Stimulated activated CD4-positive, alpha-beta T cell treated with anti-CD3 and anti-CD28 coated beads, TNF-alpha, amount 100 ng/mL, for 48 hours (primary cell): Measurements from ENCODE around the gene CMKLR1.

Experiments used
- DNase-seq, 3 donors: peaks; one replicate each; pipeline ENCODE4 v3.0.0-alpha.2; 2020; ENCODE audit warnings: low read depth in 3 of 3

CMKLR1 gene

DNA sequence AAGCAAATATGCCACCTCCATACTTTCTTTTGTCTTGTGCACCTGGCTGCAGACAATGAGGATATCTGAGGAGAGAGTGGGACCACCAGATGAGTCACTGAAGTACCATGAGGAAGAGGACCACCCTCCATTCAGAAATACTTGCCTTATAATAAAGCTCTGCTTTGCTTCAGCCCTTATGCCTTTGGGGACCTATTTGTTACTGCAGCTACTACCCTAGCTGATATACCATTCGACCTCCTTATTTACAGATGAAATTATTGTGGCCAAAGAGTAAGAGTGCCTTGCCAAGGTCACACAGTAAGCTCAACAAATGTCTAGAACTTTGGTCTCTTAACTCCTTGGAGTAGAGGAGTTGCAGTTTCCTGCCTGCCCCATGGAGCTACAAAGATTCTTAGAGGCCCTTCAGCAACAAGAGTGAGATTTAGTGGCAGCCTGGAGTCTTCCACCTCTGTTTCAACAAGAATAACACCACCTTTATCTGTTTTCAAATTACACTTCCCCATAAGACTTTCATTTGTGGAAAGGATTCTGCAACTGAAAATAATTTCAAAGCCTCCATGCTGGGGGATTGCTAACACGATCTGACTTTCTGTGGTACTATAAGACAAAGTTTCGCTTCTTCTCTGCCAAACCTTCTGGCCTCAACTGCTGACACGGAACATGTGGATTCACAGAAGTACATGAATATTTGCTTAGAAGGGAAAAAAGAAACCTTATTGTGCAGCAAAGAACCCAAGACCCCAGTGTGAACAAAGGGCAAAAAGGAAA is 3.6 kb downstream of the CMKLR1 start:
- DNase-seq: no peak

DNA sequence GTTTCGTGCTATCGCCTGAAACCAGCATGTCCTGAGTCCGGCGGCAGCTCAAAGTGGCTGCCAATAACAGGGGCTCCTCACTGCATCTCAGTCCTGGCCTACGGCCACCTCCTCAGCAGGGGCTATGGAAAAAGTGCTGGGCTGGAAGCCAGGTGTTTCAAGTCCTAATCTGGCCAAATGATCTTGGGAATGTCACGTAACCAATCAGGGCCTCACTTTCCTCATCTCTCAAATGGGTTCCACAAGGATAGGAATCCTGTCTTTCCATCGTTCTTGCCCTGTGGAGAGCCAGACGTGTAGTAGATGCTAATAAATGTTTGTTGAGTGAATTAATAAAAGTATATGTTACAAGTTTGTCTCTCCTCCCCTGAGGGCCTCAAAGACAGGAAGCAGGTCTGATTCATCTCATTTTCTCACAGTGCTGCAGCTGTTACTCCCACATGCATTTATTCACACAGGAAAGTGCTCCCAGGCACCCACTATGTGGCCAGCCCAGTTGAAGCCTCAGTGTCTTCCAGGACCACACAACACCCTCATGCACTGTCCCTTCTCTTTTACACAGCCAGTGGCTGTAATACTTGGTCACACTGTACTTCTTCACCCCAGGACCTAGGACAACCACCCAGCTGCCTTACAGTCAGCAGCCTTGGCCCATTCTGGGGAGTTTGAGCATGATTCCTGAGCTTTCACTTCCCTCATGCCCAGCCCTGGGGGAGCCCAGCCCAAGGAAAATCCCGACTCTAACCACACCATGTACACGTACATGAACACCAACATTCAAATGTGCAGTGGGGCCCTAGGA is 5.0 kb downstream of the CMKLR1 start:
- no peak for DNase-seq

DNA sequence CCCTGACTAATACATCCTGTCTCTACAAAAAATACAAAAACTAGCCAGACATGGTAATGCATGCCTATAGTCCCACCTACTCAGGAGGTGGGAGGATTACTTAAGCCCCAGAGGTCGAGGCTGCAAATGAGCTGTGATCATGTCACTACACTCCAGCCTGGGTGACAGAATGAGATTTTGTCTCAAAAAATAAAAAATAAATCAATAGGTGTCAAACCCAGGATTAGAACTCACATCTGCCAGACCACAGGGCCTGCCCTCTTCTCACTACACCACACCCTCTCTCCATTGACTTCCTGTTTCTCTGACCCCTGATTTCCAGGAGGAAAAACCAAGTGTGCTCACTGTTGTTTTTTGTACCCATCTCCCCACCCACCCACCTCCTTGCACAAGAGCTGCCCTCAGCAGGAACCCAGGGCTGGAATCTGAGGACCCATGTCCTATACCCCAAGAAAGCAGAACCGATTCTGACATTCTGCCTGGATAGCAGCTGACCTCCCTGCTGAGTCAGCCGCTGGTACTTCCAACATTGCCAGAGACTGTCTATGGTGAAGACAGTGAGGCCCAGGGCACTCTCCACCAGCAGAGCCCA is 6.2 kb downstream of the CMKLR1 start:
- DNase-seq: no peak

DNA sequence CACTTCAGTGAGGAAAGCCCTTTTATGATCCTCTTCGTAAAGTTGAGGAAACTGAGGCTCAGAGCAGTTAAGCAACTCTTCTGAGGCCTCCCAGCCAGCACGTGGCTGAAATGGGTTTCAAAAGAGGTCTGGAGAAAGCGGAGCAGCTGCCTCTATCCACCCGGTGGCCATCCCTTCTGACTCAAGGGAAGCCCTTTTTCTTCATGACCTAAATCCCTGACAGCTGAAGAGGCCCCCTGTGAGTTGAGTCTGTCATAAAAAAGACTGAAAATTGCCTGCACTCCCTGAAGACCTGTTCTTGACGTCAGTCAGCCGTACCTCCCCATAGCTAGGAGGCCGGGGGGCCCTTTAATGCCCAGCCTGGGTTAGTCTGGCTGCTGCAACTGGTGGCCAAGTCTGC is 10.7 kb downstream of the CMKLR1 start:
- DNase-seq: no peak

DNA sequence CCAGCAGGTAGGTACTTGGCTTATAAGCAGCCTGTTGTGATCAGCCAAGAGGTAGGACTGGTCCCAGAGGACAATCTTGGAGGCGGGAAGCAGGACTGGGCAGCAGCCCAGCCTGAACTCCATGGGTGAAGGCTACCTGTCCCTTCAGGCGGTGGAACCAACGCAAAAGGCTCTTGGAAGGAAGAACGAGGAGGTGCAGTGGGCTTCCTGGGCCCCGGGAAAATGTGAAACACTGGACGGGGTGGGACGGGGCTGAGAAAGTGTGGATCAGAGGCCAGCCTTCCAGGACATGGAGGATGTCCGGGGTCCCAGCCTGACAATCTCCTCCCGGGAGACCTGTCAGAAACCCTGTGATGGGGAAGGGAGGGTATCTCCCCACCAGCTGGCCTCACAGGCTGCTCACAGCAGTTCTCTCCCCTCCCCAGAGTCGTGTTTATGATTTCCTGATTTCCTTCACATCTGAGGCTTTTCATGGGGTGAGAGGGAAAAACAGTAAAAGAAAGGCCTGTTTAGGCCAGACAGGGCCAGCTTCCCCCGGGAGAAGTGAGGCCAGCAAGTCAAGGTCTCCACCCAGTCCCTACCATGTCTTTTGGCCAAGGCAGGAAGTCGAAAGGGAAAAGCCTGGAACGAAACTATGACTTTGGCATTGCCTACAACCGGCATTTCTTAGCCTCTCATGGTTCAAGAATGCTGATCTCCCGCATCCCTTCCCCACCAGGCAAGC is 11.3 kb downstream of the CMKLR1 start:
- DNase-seq: no peak

DNA sequence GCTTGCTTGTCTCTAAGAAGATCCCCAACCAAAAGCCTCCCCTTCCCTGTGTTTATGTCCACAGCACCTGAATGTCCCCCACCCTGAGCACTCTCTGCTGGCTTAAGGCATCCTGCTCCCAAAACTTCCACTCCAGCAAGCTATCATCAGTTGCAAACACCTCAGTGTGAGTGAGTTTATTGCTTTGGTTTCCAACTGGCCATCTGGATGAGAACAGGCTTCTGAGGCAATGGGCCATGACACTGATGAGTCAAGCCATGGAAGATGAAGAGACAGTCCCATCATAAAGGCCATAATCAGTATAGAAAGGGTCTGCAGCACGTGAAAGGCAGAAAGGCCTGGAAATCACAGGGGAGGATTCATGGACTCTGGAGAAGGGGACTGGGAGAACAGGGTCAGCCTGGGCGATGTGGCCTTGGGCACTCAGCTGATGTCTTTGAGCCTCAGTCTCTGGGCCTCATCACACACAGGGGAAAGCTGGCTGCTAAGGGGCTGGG is 12.8 kb downstream of the CMKLR1 start:
- DNase-seq: no peak

DNA sequence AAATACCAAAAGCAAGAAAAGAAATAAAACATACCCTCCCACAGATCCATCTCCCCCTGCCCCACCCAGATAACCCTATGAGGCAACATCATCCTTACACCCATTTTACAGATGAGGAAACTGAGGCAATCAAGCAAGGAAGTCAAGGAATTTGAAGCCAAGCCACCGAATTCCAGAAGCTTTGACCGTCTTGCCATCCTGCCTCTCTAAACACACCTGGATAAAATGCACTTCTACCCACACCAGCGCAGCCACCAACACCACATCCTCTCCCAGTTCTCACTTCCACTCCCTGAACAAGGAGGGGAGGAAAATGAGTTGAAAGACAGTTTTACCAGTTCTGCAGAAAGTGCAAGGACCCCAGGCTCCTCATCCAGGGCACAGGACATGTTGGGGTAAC is 13.6 kb downstream of the CMKLR1 start:
- DNase-seq: no peak

DNA sequence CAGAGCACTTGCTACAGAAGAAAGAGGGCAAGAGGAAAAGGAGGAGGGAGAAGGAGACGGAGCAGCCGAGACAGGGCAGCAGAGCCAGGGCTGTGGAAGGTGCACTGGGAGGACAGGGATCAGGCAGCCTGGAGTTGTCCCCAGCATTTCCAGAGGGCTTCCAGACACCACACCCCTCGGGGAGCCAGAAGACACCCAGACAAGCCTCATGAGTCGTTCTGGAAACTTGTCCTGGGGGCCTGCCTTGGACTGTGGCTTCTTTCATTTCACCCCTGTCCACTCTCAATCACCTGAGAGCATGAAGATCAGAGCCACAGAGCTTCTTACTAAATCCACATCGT is 14.1 kb downstream of the CMKLR1 start:
- no peak for DNase-seq

DNA sequence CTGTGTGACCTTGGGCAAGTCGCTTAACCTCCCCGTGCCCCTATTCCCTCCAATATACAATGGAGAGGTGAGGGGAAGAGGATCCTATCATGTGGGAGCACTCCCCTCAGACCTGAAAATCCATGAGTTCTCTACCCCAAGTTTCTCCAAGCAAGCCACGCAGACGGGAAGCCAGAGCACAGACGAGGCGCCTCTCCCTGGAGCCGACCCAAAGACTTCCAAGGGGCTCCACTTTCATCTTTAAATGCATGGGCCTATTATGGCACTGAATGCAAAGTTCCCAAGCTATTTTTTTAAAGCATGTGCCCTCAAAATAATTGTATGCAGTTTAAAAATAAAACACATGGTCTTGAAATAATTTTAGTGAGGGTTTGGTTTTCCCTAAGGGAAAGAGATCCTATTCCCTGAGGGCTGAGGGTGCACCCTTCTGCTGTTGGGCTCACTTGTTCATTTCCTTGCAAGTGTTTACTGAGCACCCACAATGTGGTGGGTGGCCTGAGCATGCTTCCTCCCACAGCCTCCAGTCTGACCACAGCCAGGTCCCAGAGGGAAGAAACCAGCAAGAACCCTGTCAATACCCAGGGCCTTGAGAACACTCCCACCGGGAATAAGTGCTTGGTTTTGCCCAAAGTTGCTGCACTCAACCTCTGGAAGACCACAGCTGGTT is 14.6 kb downstream of the CMKLR1 start:
- DNase-seq: no peak

DNA sequence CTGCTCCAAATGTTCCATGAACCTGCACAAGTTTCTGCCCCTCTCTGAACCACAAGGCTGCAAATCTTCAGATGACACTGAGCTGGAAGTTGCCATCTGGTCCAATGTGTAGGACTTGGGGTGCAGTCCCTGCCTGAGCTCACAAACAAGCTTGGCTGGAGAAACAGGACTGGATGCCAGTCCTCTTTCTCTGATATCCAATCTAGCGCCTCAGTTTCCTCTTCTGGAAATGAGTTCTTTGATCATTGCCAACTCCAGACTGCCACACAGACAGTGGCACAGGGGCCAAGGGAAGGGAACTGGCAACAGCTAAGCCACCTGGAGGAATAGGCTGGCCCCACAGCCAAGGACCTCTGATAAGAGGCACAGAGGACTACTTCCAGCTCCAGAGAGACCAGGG is 15.5 kb downstream of the CMKLR1 start:
- no peak for DNase-seq

DNA sequence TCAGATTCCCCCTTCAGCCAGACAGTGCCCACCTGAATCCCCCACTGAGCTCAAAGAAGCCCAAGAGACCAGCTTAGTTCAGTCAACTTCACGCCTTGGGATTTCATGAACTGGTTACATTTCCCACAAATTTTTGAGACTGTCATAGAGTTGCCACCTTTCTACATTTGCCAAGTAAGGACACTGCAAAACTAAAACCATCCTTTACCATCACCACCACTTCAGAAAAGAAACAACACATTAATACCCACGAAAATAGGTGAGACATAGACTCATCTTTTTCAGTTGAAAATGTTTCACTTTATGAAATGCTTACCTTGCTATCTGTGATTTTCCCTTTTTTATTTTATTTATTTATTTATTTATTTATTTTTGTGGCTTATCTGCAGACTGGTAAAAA is 16.1 kb downstream of the CMKLR1 start:
- DNase-seq: no peak

DNA sequence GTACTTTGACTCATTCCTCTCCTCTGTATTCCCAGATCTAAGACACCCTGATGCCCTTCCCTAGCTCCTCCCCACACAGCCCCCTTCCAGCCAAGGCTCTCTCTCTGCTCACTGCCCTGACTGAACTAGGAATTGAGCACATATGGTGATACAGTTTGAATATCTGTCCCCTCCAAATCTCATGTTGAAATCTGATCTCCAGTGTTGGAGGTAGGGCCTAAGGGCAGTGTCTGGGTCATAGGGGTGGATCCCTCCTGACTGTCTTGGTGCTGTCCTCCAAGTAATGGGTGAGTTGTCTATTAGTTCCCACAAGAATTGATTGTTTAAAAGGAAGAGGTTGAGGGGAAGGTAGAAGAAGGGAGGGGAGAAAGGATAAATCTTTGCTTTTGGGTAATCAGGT is 17.4 kb downstream of the CMKLR1 start:
- DNase-seq: no peak

DNA sequence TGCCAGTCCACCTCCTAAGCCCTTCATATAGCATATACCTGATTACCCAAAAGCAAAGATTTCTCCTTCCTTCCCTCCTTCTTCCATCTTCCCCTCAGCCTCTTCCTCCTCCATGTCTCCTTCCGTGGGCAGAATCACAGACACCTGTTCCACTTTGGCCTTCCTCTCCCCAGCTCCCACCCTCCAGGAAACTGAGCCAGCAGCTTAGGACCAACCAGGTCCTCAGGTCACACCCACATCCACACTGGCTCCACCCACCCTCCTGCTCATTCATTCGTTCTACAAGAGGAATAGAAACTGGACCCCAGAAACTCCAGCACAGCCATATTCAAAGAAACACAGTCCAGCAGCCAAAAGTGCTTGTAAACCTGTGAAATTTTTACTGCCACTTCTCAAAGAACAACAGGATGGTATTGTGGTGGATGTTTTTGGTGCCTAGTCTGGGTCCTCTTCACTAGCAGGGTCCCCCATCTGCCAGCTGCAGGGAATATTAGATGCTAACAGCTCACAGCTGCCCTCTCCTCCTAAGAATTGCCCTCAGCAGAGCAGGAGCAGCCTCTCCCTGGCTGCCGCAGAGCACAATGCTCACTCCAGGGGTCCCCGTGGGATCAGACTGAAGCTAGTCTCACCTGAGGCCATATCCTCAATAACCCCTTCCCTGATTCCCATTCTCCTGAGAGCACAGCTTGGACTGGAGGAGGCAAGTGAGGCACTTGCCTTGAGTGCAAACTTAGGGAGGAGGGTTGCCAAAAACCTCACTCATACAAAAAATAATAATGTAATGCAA is 18.4 kb downstream of the CMKLR1 start:
- no peak for DNase-seq

DNA sequence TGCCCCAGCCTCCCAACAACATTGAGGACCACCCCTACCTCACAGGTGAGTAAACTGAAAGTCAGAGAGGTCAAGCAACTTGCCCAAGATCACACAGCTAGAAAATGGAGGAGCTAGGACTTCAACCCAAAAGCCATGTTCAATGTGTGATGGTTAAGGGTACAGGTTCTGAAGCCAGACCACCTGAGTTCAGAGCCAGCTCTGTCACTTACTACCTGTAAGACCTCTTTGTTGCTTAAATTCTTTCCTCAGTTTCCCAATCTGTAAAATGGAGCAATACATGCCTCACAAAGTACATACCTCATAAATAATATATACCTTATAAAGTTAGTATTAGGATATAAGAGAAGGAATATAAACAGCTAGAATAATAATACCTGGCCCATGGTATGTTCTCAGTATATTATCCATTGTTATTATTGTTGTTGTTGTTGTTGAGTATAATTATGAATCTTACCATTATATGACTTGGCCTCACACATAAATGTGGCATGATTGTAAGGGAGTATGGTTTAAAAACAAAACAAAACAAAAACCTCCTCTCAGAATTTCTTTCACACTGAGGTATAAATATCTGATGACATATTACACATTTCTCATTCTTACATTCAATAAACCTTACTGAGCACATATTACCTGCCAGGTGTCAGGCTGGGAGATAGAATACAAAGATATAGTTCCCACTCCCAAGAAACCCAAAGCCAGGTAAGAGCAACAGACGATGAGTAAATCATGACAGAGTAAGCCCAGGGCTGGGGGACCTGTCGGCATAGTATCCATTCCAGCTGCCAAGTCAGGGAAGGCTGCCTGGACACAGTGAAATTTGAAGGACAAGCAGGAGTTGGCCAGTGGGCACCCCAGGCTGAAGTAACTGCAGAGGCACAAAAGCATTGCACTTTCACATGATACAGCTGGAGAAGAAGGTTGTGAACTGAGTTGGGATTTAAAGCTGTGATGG is 19.6 kb downstream of the CMKLR1 start:
- no peak for DNase-seq

DNA sequence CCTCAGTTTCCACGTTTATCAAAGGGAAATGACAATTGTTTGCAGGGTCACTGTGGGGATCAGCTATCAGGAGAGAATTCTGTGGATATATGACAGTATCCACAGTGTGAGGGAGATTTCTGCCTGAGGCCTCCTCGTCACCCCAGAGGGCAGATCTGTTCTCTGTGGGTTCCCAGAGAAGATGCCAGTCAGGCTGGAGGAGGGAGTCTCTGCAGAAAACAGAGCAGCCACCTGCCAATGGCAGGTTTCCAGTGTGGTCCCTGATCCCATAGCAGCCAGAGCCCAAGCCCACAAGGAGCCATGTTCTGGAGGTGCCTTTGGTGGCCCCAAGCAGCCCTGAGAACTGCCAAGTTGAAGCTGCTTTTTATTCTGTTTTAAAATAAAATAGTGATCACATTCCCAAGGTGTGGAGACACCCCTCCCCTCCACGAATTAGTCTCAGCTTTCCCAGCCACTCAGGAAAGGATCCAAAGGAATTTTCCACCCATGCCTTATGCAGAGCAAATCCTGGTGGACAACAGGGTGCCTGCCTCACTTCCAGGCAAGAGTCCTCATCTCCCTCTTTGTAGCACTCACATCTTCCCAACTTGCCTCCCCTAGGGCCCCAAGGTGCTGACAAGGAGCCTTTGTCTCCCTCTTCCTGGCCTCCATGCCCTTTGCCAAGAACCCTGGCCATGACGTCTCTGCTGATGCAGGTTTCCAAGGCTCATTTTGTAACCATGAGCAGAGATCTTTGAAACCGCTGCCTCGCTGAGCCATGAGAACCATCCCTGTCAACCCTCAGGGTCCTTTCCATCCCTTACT is 20.4 kb downstream of the CMKLR1 start:
- no peak for DNase-seq

DNA sequence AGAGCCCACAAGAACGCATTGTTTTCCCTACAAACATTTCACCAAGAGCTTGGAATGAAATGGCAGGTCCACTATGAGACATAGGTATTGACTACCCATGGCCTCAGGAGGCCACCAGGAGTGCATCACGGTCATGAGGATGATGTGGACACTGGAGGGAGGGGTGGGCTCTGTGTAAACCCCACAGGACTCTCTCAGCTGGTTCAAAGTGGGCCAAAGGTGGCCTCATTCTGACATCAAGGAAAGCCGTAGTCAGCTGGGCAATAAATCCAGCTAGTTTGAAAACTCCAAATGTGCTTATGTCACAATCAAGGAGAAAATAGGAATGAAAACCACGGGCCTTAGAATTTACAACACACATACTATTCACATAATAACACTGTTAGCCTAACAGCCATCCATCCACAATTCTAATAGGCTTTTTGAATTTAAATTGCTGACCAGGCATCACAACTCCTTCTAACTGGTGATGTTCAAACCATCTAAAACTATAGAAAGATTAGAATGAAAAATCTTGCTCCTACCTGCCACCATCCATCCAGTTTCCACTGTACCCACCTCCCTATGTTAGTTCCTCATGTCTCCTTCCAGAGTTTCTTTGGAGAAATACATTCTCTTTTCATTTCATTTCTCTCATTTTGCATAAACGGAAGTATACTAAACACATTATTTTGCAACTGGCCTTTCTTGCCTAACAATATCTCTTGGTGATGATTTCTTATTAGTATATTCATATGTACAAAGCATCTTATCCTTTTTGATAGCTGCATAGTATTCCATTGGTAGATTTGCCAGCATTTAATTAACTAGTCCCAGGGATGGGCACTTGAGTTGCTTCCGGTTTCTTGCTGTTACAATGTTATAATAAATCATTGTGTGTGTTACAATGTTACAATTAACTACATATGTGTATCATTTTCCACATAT is 21.5 kb downstream of the CMKLR1 start:
- no peak for DNase-seq

DNA sequence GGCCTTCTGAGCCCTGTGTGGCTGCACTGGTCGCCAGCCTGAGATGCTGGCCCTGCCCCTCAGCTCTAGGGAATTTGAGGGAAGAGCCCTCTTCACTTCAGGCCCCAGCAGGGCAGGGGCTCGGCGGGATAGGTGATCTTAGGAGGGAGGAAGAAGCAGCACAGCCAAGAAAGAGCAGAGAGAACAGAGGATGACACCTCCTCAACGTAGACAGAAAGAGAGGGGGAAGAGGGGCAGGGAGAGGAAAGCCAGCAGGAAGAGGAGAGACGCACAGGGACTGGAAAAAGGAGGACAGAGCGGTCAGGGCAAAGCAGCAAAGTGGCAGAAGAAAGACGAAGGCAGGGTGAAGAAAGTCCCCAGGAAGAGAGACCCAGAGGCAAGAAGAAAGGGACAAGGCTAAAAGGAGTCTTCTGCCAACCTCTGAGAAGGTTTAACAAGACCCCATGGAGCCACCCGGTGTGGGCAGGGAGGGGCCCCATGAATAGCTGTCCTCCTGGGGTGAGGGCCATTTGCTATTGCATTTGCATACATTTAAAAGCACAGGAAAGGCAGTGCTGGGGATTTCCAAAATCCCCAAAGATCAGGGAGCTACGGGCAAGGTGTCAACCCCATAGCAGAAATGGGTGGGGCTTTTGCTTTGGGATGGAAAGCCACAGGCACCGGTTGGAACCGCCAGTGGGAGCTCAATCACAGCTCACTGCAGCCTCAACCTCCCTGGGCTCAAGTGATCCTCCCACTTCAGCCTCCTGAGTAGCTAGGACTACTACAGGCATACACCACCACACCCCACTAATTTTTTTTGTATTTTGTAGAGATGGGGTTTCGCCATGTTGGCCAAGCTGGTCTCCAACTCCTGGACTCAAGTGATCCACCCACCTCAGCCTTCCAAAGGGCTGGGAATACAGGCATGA is 22.7 kb downstream of the CMKLR1 start:
- DNase-seq: no peak
